ENCODE results near the gene KIAA0930. TPM values are rescaled to one million over a fixed set of nuclear protein-coding genes. Genes with fewer than 3 reads are reported as not detected.

KIAA0930 gene
- polyA plus RNA-seq, 1 donor from 2014 or later, result 129 TPM

DNA sequence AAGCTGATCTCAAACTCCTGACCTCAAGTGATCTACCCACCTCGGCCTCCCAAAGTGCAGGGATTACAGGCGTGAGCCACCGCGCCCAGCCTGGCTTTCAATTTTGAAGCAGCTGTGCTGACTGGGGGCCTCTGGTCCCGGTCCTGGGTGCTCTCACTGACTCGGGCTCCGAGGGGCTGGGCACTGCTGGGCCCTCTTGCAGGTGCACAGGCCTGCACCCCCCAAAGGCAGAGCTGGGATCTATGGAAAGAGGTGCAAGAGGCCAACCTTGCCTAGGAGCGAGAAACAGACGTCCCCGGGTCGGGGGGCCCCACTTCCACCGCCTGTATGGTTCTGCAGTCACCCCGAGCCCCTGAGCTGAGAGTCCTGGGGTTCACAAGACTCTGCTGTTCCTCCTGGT is 33.2 kb downstream of the KIAA0930 start:
- H3K27me3 ChIP-seq (ENCODE audit: insufficient read depth, low read depth, low read length), result no peaks in the 10 kb centered on the region
- no peaks in the 10 kb centered on the region for H4K20me1 ChIP-seq (ENCODE audit: insufficient read depth)
- no peaks in the 10 kb centered on the region for H3K9me3 ChIP-seq (ENCODE audit: low read length)
- H3K79me2 ChIP-seq (replicated peaks; ENCODE audit: insufficient read depth, low read length), result peaks cover under 1% of the 10 kb centered on the region
- H3K9ac ChIP-seq (ENCODE audit: low read length), result no peak overlapping the region
- no peak overlapping the region for H3K27ac ChIP-seq (ENCODE audit: low read length)
- H2AFZ ChIP-seq (ENCODE audit: low read depth, low read length), result no peak overlapping the region
- no peak overlapping the region for H3K4me2 ChIP-seq (ENCODE audit: low read length)
- no peaks in the 10 kb centered on the region for H3K36me3 ChIP-seq (ENCODE audit: insufficient read depth, low read length)
- H3K4me3 ChIP-seq (ENCODE audit: low read length), result no peak overlapping the region
- no peaks in the 10 kb centered on the region for H3F3A ChIP-seq (ENCODE audit: insufficient read depth, low read length, poor library complexity, severe bottlenecking)
- TF ChIP-seq EZH2 (IDR thresholded peaks at IDR 0.05; ENCODE audit: borderline replicate concordance, insufficient read depth, low read length, poor library complexity, severe bottlenecking), result no peak
- TF ChIP-seq SMC3 (conservative IDR thresholded peaks at IDR 0.05; ENCODE audit: poor library complexity), result no peak
- TF ChIP-seq RAD21 (conservative IDR thresholded peaks at IDR 0.05), result no peak
- TF ChIP-seq MXI1 (conservative IDR thresholded peaks at IDR 0.05; ENCODE audit: poor library complexity, severe bottlenecking), result no peak
- no peak for TF ChIP-seq TAF1 (IDR thresholded peaks at IDR 0.05; ENCODE audit: low read depth)
- TF ChIP-seq, protein P1, sequence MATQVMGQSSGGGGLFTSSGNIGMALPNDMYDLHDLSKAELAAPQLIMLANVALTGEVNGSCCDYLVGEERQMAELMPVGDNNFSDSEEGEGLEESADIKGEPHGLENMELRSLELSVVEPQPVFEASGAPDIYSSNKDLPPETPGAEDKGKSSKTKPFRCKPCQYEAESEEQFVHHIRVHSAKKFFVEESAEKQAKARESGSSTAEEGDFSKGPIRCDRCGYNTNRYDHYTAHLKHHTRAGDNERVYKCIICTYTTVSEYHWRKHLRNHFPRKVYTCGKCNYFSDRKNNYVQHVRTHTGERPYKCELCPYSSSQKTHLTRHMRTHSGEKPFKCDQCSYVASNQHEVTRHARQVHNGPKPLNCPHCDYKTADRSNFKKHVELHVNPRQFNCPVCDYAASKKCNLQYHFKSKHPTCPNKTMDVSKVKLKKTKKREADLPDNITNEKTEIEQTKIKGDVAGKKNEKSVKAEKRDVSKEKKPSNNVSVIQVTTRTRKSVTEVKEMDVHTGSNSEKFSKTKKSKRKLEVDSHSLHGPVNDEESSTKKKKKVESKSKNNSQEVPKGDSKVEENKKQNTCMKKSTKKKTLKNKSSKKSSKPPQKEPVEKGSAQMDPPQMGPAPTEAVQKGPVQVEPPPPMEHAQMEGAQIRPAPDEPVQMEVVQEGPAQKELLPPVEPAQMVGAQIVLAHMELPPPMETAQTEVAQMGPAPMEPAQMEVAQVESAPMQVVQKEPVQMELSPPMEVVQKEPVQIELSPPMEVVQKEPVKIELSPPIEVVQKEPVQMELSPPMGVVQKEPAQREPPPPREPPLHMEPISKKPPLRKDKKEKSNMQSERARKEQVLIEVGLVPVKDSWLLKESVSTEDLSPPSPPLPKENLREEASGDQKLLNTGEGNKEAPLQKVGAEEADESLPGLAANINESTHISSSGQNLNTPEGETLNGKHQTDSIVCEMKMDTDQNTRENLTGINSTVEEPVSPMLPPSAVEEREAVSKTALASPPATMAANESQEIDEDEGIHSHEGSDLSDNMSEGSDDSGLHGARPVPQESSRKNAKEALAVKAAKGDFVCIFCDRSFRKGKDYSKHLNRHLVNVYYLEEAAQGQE (IDR thresholded peaks at IDR 0.05; ENCODE audit: borderline replicate concordance), result no peak
- no peak for TF ChIP-seq EP300 (conservative IDR thresholded peaks at IDR 0.05; ENCODE audit: poor library complexity, severe bottlenecking)
- no peaks in the 10 kb centered on the region for H3K9me2 ChIP-seq (ENCODE audit: insufficient read depth, low read length)

DNA sequence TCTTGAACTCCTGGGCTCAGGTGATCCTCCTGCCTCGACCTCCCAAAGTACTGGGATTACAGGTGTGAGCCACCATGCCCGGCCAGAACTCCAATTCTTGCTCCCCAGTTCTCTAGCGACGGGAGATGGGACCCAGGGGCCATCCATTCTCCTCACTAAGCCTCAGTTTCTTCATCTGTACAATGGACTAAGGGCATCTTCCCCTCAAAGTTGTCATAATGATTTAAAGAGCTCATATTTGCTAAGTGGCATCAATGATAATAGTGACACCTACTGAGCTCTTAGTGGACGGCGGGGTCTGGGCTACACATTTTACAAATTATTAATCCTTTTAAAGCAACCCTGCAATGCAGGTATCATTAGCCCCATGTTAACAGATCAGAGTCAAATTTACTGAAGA is 34.5 kb downstream of the KIAA0930 start:
- H3K36me3 ChIP-seq (ENCODE audit: insufficient read depth, low read length), result no peaks in the 10 kb centered on the region
- no peaks in the 10 kb centered on the region for H3F3A ChIP-seq (ENCODE audit: insufficient read depth, low read length, poor library complexity, severe bottlenecking)
- no peaks in the 10 kb centered on the region for H3K27me3 ChIP-seq (ENCODE audit: insufficient read depth, low read depth, low read length)
- TF ChIP-seq TAF1 (IDR thresholded peaks at IDR 0.05; ENCODE audit: low read depth) (no peak), RAD21 (conservative IDR thresholded peaks at IDR 0.05) (no peak), SMC3 (conservative IDR thresholded peaks at IDR 0.05; ENCODE audit: poor library complexity) (no peak), EP300 (conservative IDR thresholded peaks at IDR 0.05; ENCODE audit: poor library complexity, severe bottlenecking) (no peak), EZH2 (IDR thresholded peaks at IDR 0.05; ENCODE audit: borderline replicate concordance, insufficient read depth, low read length, poor library complexity, severe bottlenecking) (no peak), MXI1 (conservative IDR thresholded peaks at IDR 0.05; ENCODE audit: poor library complexity, severe bottlenecking) (no peak), POLR2AphosphoS5 (IDR thresholded peaks at IDR 0.05) (no peak)
- TF ChIP-seq, protein P1 (IDR thresholded peaks at IDR 0.05; ENCODE audit: borderline replicate concordance), result no peak
- TF ChIP-seq, protein P2, sequence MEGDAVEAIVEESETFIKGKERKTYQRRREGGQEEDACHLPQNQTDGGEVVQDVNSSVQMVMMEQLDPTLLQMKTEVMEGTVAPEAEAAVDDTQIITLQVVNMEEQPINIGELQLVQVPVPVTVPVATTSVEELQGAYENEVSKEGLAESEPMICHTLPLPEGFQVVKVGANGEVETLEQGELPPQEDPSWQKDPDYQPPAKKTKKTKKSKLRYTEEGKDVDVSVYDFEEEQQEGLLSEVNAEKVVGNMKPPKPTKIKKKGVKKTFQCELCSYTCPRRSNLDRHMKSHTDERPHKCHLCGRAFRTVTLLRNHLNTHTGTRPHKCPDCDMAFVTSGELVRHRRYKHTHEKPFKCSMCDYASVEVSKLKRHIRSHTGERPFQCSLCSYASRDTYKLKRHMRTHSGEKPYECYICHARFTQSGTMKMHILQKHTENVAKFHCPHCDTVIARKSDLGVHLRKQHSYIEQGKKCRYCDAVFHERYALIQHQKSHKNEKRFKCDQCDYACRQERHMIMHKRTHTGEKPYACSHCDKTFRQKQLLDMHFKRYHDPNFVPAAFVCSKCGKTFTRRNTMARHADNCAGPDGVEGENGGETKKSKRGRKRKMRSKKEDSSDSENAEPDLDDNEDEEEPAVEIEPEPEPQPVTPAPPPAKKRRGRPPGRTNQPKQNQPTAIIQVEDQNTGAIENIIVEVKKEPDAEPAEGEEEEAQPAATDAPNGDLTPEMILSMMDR (IDR thresholded peaks at IDR 0.05; ENCODE audit: poor library complexity, severe bottlenecking), result no peak
- no peak overlapping the region for H3K4me3 ChIP-seq (ENCODE audit: low read length)
- H3K27ac ChIP-seq (ENCODE audit: low read length), result no peak overlapping the region
- no peaks in the 10 kb centered on the region for H4K20me1 ChIP-seq (ENCODE audit: insufficient read depth)
- no peak overlapping the region for H3K9ac ChIP-seq (ENCODE audit: low read length)
- H3K9me3 ChIP-seq (ENCODE audit: low read length), result no peaks in the 10 kb centered on the region
- H3K4me2 ChIP-seq (ENCODE audit: low read length), result no peak overlapping the region
- no peaks in the 10 kb centered on the region for H3K79me2 ChIP-seq (replicated peaks; ENCODE audit: insufficient read depth, low read length)
- no peak overlapping the region for H2AFZ ChIP-seq (ENCODE audit: low read depth, low read length)
- no peaks in the 10 kb centered on the region for H3K9me2 ChIP-seq (ENCODE audit: insufficient read depth, low read length)

Data from neural cell (in vitro differentiated cells).